HT-29 (cell line): ENCODE results near the gene USP38. TPM values are rescaled to one million over a fixed set of nuclear protein-coding genes. Genes with fewer than 3 reads are reported as not detected.
"Not testable (repeated sequence)": the region's sequence is repeated elsewhere in the genome, so short reads cannot be mapped to it uniquely, and the experiment has no call there.

ENCODE experiments used
- DNase-seq: peaks from one replicate; pipeline ENCODE4 v3.0.0-alpha.2; 2015; ENCODE audit warnings: low spot score
- total RNA-seq: library from RNA; depleted of rRNA; stranded (reverse); fragments of >200 nt; shearing (Covaris generic); gene quantifications from 2 replicates; pipeline ENCODE4 v1.2.3, GENCODE V29; 2014; rRNA removed

USP38 gene
- total RNA-seq, 1 experiment from 2014 or later, result 21.2 TPM

DNA sequence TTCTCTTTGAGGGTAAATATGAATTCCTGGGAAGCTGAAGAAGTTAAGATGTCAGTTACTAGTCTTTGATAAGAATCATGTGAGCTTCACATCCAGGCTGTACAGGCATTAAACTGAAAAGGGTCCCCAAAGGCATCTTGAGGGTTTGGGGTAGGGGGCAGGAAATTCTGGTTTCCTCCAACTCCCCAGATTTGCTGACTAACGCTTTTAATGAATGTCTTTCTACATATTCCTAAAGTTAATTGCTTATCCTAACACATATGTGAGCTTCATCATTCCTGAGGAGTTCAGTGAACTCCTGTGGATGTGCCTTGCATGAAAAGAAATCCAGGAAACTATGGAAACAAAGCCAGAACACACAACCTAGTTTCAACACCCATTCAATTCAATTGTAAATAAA, 78.1 kb downstream of the USP38 start:
- DNase-seq, result no peak

DNA sequence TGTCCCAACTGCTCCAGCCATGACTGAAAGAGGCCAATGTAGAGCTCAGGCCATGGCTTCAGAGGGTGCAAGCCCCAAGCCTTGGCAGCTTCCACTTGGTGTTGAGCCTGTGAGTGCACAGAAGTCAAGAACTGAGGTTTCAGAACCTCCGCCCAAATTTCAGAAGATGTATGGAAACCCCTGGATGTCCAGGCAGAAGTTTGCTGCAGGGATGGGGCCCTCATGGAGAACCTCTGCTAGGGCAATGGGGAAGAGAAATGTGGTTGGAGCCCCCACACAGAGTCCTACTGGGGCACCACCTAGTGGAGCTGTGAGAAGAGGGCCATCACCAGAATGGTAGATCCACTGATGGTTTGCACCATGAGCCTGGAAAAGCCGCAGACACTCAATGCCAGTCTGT, 83.0 kb downstream of the USP38 start:
- DNase-seq, result not testable (repeated sequence)

- DNase-seq, result no peak
Observed at GRCh38 chr4:143270256-143270838, 85.6 kb downstream of the USP38 start.

Other genes starting within 250 kb of the USP38 start
- 7.8 and 8.7 TPM in 2 replicates for gene GAB1, start 152.0 kb downstream of the USP38 start, total RNA-seq